Activated CD4-positive, alpha-beta T cell treated with anti-CD3 and anti-CD28 coated beads for 24 hours (primary cell): ENCODE results near the gene COQ8A.

Source experiments
- DNase-seq, 2 donors: peaks; one replicate each; pipeline ENCODE4 v3.0.0-alpha.2; 2020; ENCODE audit warnings: low read depth in 2 of 2

COQ8A gene

GRCh38 chr1:226973371-226973897, 33.3 kb downstream of the COQ8A start:
- DNase-seq, result no peak

- no peak for DNase-seq
Measured at GRCh38 chr1:226973898-226974543, 33.9 kb downstream of the COQ8A start.

- DNase-seq, result no peak
Measured at GRCh38 chr1:226974544-226975258, 34.6 kb downstream of the COQ8A start.

GRCh38 chr1:226975259-226976250, 35.5 kb downstream of the COQ8A start:
- DNase-seq, result no peak

GRCh38 chr1:226976276-226976977, 36.3 kb downstream of the COQ8A start:
- DNase-seq, result no peak

GRCh38 chr1:226976978-226977642, 37.0 kb downstream of the COQ8A start:
- no peak for DNase-seq

- no peak for DNase-seq
Measured at GRCh38 chr1:226977643-226978431, 37.7 kb downstream of the COQ8A start.

- no peak for DNase-seq
Measured at GRCh38 chr1:226978432-226979114, 38.5 kb downstream of the COQ8A start.

- no peak for DNase-seq
Measured at GRCh38 chr1:226979115-226979516, 39.0 kb downstream of the COQ8A start.

DNA sequence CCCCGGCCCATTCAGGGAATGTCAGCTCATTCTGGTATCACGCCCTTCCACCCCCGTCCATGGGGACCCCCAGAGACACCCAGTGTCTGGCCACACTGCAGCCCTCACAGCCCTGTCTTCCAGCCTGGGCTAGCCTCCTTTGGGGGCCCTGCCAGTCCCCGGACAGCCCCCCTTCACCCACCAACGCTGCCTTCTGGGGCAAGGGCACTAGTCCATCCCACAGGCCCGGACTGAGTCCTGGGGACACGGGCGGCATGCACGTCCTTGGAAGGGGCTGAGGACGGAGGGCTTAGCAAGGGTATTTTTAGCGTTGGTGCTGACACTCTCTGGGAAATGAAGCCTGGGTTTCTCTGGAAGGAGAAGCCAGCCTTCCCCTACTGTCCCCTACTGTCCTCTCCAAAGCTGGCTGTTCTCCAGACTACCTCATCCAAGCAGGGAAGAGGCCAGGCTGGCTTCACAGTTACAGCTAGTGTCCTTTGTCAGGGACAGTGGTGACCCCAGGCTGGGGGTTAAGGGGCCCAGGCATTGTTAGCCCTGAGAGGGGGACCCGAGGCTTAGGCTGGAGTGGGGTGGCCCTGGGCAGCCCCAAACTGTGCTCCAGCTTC, 39.5 kb downstream of the COQ8A start:
- DNase-seq, result no peak

GRCh38 chr1:226980122-226980560, 40.0 kb downstream of the COQ8A start:
- DNase-seq, result no peak

DNA sequence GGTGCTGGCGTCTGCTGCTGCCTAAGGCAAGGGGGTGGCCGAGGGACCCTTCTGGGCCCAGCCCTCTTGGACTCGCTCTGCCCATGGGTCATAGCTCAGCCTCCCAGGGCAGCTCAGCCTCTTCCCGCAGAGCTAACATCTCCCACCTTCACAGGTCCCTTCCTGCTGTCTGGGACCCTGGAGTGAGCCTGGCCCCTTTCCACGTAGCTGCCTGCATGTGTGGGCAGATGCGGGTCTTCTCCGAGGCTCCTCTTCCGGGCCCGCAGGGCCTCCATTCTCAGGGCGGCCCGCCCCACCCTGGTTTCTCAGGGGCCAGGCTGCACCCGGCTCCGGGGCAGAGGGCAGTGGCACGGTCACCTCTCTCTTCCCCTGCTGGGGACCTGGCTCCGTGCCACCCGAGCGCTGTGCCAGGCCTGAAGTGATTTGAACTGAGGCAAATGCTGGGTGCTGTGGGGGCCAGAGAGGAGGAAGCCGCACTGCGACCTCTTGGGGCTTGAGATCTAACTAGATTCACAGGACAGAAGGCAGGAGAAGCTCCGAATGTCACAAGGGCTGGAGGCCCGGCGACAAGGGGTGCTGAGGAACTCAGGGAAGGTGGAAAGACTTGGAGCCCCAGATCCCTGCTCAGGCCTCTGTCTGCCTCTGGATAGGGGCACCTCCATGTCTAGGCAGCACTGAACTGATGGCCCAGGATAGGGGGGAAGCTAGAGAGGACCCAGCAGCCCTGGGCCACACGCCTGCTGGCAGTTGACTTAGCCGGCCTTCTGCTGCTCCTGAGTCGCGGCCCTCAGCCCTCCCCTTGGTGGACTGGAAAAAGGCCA, 40.7 kb downstream of the COQ8A start:
- no peak for DNase-seq

- no peak for DNase-seq
Measured at GRCh38 chr1:226981386-226981817, 41.3 kb downstream of the COQ8A start.

- no peak for DNase-seq
Measured at GRCh38 chr1:226981838-226982237, 41.7 kb downstream of the COQ8A start.

GRCh38 chr1:226982451-226983177, 42.5 kb downstream of the COQ8A start:
- DNase-seq, result no peak

DNA sequence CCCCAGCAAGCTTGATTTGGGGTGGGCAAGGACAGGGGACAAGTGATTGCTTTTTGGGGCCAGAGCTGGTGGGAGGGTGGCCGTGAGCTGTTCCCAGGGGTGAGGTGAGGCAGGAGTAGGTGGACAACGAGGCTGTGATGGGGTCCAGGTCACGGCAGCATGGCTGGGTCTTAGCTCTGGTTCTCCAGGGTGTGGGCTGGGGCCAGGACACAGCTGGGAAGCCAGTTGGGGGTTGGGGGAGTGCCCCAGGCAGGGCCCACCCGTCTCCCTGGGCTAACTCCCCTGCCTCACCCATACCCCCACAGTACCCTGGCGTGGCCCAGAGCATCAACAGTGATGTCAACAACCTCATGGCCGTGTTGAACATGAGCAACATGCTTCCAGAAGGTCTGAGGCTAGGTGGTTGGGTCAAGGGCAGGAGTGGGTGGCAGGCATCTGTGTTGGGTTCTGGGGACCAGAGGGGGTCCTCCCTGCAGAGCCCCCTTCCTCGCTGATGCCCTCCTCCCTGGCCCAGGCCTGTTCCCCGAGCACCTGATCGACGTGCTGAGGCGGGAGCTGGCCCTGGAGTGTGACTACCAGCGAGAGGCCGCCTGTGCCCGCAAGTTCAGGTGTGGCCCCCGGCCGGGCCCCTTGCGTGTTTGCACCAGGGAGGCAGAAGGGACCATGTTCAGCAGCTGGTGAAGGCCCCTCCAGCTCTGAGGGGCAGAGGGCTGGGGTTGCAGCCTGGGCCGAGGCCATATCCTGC, 43.3 kb downstream of the COQ8A start:
- no peak for DNase-seq

GRCh38 chr1:226983992-226984364, 43.9 kb downstream of the COQ8A start:
- DNase-seq, result no peak
